Left ventricle myocardium inferior (tissue), 1 donor: ENCODE data around the gene COLQ. TPM values are rescaled to one million over a fixed set of nuclear protein-coding genes. Genes with fewer than 3 reads are reported as not detected.

ENCODE experiments used
- DNase-seq: peaks from one replicate; pipeline ENCODE4 v3.0.0-alpha.2; 2020
- H3K27ac ChIP-seq: fragments of 200-600 bp; replicated peaks from 2 replicates; pipeline ENCODE4 v1.8.0; 2021
- H3K27me3 ChIP-seq: fragments of 200-600 bp; 2 replicates; pipeline ENCODE4 v1.8.0; 2021; ENCODE audit warnings: low read depth
- H3K36me3 ChIP-seq: fragments of 200-600 bp; 2 replicates; pipeline ENCODE4 v1.8.0; 2021
- H3K4me1 ChIP-seq: fragments of 200-600 bp; 2 replicates; pipeline ENCODE4 v1.8.0; 2021
- H3K4me3 ChIP-seq: fragments of 200-600 bp; 2 replicates; pipeline ENCODE4 v1.8.0; 2021; ENCODE audit warnings: mild to moderate bottlenecking, moderate library complexity
- H3K9me3 ChIP-seq: fragments of 200-600 bp; replicated peaks from 2 replicates; pipeline ENCODE4 v1.8.0; 2021
- intact Hi-C: fragments of 100-400 bp; cut with micrococcal nuclease; formaldehyde crosslinking; loops from one replicate; pipeline ENCODE4 v1.11.0; 2022
- total RNA-seq: library from RNA; stranded (reverse); fragmentation: NEBNext Ultra II Directional; extraction: Animal tissue kit (Norgen Biotek cat#: 25700); gene quantifications from one replicate; pipeline ENCODE4 v1.2.1, GENCODE V29; 2021
- TF ChIP-seq, protein P1 (sequence below): fragments of 200-600 bp; IDR thresholded peaks from 2 replicates; pipeline ENCODE4 v1.8.0; 2021; ENCODE audit warnings: antibody characterized with exemption, mild to moderate bottlenecking, borderline replicate concordance
- donor health status: DM: no; HTN: yes; CAD: no; lungs with severe emphysema.

The COLQ gene
- total RNA-seq, 1 donor from 2014 or later, result 14.9 TPM

DNA sequence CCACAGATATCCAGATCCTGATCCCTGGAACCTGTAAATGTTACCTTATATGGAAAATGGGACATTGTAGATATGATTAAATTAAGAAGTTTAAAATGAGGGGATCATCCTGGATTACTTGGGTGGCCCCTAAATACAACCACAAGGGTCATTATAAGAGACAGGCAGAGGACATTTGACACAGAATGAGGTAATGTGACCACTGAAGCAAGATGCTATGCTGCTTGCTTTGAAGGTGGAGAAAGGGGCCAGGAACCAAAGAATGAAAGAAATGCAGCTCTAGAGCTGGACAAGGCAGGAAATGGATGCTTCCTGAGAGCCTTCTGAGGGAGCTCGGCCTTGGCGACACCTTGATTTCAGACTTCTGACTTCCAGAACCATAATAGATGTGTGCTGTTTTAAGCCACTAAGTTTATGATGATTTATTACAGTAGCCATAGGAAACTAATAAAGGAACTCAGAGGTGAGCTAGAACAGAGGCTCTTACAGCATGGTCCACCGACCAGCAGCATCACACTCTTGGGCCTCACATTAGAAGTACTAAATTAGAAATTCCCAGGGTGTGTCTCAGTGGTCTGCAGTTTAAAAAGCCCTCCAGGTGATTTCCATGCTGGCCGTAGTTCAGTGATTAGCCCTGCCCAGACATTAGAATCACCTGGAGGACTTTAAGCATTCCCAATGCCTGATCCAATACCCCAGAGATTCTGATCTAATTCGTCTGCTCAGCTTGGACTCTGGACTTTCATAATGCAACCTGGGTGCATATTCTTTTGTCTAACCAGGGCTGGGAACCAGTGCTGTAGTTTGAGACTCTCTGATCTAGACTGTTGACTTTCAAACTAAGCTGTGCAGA, 7.5 kb downstream of the COLQ start:
- intact Hi-C loops, result no loop called here
- DNase-seq, result no peak
- H3K27me3 ChIP-seq, result no peaks in the 10 kb centered on the region
- no peaks in the 10 kb centered on the region for H3K36me3 ChIP-seq
- no peak overlapping the region for H3K27ac ChIP-seq
- H3K4me1 ChIP-seq, result peaks cover 28% of the 10 kb centered on the region
- no peak overlapping the region for H3K4me3 ChIP-seq
- TF ChIP-seq, protein P1, sequence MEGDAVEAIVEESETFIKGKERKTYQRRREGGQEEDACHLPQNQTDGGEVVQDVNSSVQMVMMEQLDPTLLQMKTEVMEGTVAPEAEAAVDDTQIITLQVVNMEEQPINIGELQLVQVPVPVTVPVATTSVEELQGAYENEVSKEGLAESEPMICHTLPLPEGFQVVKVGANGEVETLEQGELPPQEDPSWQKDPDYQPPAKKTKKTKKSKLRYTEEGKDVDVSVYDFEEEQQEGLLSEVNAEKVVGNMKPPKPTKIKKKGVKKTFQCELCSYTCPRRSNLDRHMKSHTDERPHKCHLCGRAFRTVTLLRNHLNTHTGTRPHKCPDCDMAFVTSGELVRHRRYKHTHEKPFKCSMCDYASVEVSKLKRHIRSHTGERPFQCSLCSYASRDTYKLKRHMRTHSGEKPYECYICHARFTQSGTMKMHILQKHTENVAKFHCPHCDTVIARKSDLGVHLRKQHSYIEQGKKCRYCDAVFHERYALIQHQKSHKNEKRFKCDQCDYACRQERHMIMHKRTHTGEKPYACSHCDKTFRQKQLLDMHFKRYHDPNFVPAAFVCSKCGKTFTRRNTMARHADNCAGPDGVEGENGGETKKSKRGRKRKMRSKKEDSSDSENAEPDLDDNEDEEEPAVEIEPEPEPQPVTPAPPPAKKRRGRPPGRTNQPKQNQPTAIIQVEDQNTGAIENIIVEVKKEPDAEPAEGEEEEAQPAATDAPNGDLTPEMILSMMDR, result no peak
- no peaks in the 10 kb centered on the region for H3K9me3 ChIP-seq

DNA sequence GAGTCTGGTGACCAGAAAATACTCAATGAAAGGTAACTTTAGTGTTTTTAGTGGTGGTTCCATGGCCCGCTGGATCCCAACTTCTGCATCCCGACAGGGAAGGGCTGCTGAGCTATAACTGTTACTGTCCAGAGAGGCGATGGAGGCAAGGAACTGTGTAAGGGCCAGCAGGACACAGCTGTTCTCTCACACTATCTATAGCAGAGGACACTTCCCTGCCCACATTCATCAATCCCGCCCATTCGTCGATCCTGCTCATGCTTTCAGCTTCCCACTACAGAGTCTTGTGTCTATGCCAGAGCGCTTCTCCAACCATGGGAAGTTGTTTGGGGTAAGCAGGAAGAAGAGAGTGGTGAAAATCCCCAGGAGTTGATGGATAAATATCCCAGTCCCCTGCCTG, 8.4 kb downstream of the COLQ start:
- no peak for DNase-seq
- no peaks in the 10 kb centered on the region for H3K9me3 ChIP-seq
- H3K4me1 ChIP-seq, result peaks cover 26% of the 10 kb centered on the region
- H3K27me3 ChIP-seq, result no peaks in the 10 kb centered on the region
- no peaks in the 10 kb centered on the region for H3K36me3 ChIP-seq
- TF ChIP-seq, protein P1, result no peak
- no peak overlapping the region for H3K4me3 ChIP-seq
- intact Hi-C loops, result no loop called here
- no peak overlapping the region for H3K27ac ChIP-seq

DNA sequence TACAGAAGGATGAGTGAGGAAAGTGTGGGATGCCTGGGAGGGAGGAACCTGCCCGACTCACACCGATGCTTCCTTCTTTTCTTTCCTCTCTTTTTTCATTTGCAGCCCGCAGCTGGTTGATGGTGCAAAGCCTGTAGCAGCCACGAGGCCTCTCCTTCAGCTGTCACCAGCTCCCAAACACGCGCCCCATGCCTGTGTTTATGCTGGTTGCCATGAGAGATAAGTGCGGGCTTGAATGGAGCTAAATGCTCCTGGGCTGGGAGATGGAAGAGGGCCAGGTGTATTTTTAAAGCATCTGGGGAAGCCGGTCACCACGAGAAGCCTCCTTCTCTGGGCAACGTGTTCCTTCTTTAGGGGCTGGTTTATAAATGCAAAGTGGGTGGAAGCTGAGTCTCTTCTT, 9.3 kb downstream of the COLQ start:
- Histone ChIP-seq H3K9me3 (no peaks in the 10 kb centered on the region), H3K27ac (peak overlapping the region; percentile 65), H3K4me1 (peaks cover 26% of the 10 kb centered on the region), H3K27me3 (no peaks in the 10 kb centered on the region), H3K36me3 (no peaks in the 10 kb centered on the region), H3K4me3 (no peak overlapping the region)
- TF ChIP-seq, protein P1, result no peak
- intact Hi-C loops, result no loop called here
- DNase-seq, result peak; percentile 73

DNA sequence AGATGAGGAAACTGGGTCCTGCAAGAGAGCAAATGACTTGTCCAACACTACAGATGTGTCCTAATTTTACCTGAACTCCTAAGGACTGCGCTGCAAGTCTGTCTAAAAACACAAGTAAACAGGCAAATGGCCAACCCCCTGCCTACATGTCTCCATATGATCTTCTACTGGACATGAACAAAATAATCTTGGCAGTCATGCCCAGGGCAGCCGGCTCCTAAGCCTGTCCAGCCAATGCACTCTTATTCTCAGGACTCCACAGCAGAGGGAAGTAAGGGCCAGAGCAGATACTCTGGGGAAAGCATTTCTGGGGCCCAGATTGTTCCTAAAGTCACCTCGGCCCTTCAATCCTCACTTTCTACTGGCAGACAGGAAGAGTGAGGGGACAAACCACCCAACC, 10.3 kb downstream of the COLQ start:
- no peaks in the 10 kb centered on the region for H3K27me3 ChIP-seq
- H3K4me3 ChIP-seq, result no peak overlapping the region
- peaks cover 26% of the 10 kb centered on the region for H3K4me1 ChIP-seq
- no peaks in the 10 kb centered on the region for H3K9me3 ChIP-seq
- DNase-seq, result no peak
- intact Hi-C loops, result no loop called here
- no peaks in the 10 kb centered on the region for H3K36me3 ChIP-seq
- TF ChIP-seq, protein P1, result no peak
- H3K27ac ChIP-seq, result no peak overlapping the region

DNA sequence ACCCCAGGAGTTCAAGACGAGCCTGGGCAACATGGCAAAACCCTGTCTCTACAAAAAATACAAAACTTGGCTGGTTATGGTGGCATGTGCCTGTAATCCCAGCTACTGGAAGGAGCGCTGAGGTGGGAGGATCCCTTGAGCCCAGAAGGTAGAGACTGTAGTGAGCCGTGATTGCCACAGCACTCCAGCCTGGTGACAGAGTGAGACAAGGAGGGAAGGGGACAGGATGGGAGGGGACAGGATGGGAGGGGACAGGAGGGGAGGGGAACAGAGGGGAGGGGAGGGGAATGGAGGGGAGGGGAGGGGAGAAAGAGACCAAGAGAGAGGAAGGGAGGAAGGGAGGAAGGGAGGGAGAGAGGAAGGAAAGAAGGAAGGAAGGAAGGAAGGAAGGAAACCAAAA, 11.0 kb downstream of the COLQ start:
- Histone ChIP-seq H3K27ac (no peak overlapping the region), H3K27me3 (no peaks in the 10 kb centered on the region), H3K4me1 (peaks cover 26% of the 10 kb centered on the region), H3K4me3 (no peak overlapping the region), H3K36me3 (no peaks in the 10 kb centered on the region), H3K9me3 (no peaks in the 10 kb centered on the region)
- intact Hi-C loops, result no loop called here
- TF ChIP-seq, protein P1, result no peak
- DNase-seq, result no peak
